Stimulated activated naive CD8-positive, alpha-beta T cell treated with anti-CD3 and anti-CD28 coated beads, Interleukin-15, amount 100 ng/mL, for 72 hours (primary cell): ENCODE data around the gene PRKCB.
"Not testable (repeated sequence)": the region's sequence is repeated elsewhere in the genome, so short reads cannot be mapped to it uniquely, and the experiment has no call there.

Experiments
- ATAC-seq: fragments of 150-1000 bp; cut with Tn5 transposase; 2 replicates; pipeline ENCODE4 v1.10.0; 2021; ENCODE audit warnings: mild to moderate bottlenecking, moderate library complexity
- DNase-seq, 2 donors: peaks; one replicate each; pipeline ENCODE4 v3.0.0; 2021 to 2022
- H3K27ac Mint-ChIP-seq, 2 donors: one replicate each; pipeline ENCODE4 v1.8.0; 2022; ENCODE audit warnings: mild to moderate bottlenecking in 2 of 2, mixed read lengths in 2 of 2, moderate library complexity in 2 of 2
- H3K27me3 Mint-ChIP-seq: one replicate; pipeline ENCODE4 v1.8.0; 2022; ENCODE audit warnings: mixed read lengths
- H3K4me1 Mint-ChIP-seq: one replicate; pipeline ENCODE4 v1.8.0; 2022; ENCODE audit warnings: mild to moderate bottlenecking, mixed read lengths
- H3K4me3 Mint-ChIP-seq, 2 donors: one replicate each; pipeline ENCODE4 v1.8.0; 2022; ENCODE audit warnings: mild to moderate bottlenecking in 2 of 2, mixed read lengths in 2 of 2, moderate library complexity in 1 of 2
- H3K9me3 Mint-ChIP-seq, 2 donors: one replicate each; pipeline ENCODE4 v1.8.0; 2022; ENCODE audit warnings: mixed read lengths in 2 of 2

The PRKCB gene

GRCh38 chr16:24018485-24018884 is 182.7 kb downstream of the PRKCB start:
- Mint-ChIP-seq H3K27ac (peak overlapping the region in 1 of 2 donors; percentile 40), H3K27me3 (no peaks in the 10 kb centered on the region), H3K9me3 (no peaks in the 10 kb centered on the region), H3K4me3 (no peak overlapping the region), H3K4me1 (peaks cover 68% of the 10 kb centered on the region)
- DNase-seq: no peak
- no peak for ATAC-seq

DNA sequence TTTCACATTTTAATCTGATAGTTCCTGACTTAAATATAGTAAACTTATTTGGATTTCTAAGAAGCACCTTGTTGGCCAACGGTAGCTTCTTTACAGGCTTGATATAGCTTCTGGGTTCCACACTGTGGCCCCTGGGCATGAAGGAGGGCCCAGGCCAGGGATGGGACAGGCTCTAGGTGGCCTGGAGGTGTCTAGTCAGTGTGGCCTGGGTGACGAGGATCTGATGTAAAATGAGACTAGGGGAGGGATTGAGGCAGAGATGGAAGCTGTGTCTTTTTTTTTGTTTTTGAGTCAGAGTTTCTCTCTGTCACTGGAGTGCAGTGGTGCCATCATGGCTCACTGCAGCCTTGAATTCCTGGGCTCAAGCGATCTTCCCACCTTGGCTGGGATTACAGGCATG is 187.0 kb downstream of the PRKCB start:
- no peak for ATAC-seq
- no peaks in the 10 kb centered on the region for H3K27me3 Mint-ChIP-seq
- no peak overlapping the region for H3K4me3 Mint-ChIP-seq
- peak overlapping the region in 1 of 2 donors; percentile 29 for H3K27ac Mint-ChIP-seq
- no peak for DNase-seq
- no peaks in the 10 kb centered on the region for H3K9me3 Mint-ChIP-seq
- peaks cover 39% of the 10 kb centered on the region for H3K4me1 Mint-ChIP-seq

DNA sequence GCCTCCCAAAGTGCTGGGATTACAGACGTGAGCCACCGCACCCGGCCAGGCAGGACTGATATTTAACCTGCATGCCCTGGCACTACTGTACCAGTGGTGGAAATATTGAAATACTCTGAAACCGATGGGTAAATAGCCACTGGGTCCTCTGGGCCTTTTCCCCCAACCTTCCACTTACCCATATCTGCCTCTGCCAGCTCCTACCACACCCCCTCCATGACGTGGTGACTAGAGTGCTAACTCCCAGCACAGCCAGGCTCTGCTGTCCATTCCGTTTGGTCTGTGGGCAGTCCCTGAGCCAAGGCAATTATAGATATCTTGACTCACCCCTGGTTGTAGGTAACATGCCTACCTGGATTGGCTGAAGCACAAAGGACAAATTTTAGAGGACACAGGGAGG is 187.8 kb downstream of the PRKCB start:
- H3K27me3 Mint-ChIP-seq: no peaks in the 10 kb centered on the region
- no peak for DNase-seq
- H3K27ac Mint-ChIP-seq: no peak overlapping the region
- no peak overlapping the region for H3K4me3 Mint-ChIP-seq
- ATAC-seq: no peak
- peaks cover 37% of the 10 kb centered on the region for H3K4me1 Mint-ChIP-seq
- H3K9me3 Mint-ChIP-seq: no peaks in the 10 kb centered on the region

- H3K27me3 Mint-ChIP-seq: no peaks in the 10 kb centered on the region
- H3K27ac Mint-ChIP-seq: no peak overlapping the region
- DNase-seq (no peak), ATAC-seq (no peak)
- peaks cover 36% of the 10 kb centered on the region for H3K4me1 Mint-ChIP-seq
- H3K4me3 Mint-ChIP-seq: no peak overlapping the region
- H3K9me3 Mint-ChIP-seq: no peaks in the 10 kb centered on the region
Observed at GRCh38 chr16:24024971-24025370, 189.2 kb downstream of the PRKCB start.

- H3K4me1 Mint-ChIP-seq: peaks cover 32% of the 10 kb centered on the region
- H3K27ac Mint-ChIP-seq: no peak overlapping the region
- DNase-seq: no peak
- no peaks in the 10 kb centered on the region for H3K9me3 Mint-ChIP-seq
- no peak for ATAC-seq
- H3K4me3 Mint-ChIP-seq: no peak overlapping the region
- H3K27me3 Mint-ChIP-seq: no peaks in the 10 kb centered on the region
Observed at GRCh38 chr16:24027466-24027865, 191.7 kb downstream of the PRKCB start.

DNA sequence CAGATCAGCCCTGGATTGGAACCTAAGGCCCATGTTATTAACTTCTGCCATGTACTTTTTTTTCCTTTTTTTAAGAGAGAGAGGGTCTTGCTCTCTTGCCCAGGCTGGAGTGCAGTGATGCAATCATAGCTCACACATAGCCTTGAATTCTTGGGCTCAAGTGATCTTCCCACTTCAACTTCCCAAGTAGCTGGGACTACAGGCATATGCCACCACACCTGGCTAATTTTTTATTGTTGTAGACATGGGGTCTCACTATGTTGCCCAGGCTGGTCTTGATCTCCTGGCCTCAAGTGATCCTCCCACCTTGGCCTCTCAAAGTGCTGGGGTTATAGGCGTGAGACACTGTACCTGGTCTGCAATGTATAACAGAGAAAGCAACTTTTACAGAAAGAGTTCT is 194.1 kb downstream of the PRKCB start:
- ATAC-seq, H3K4me3 Mint-ChIP-seq, DNase-seq, H3K27ac Mint-ChIP-seq, H3K27me3 Mint-ChIP-seq, H3K9me3 Mint-ChIP-seq: not testable (repeated sequence)
- H3K4me1 Mint-ChIP-seq: peaks cover 48% of the 10 kb centered on the region

- peak overlapping the region in 1 of 2 donors; percentile 6 for H3K27ac Mint-ChIP-seq
- peak; percentile 21 to 50 for DNase-seq
Observed at GRCh38 chr16:24035127-24035842, 199.5 kb downstream of the PRKCB start.

DNA sequence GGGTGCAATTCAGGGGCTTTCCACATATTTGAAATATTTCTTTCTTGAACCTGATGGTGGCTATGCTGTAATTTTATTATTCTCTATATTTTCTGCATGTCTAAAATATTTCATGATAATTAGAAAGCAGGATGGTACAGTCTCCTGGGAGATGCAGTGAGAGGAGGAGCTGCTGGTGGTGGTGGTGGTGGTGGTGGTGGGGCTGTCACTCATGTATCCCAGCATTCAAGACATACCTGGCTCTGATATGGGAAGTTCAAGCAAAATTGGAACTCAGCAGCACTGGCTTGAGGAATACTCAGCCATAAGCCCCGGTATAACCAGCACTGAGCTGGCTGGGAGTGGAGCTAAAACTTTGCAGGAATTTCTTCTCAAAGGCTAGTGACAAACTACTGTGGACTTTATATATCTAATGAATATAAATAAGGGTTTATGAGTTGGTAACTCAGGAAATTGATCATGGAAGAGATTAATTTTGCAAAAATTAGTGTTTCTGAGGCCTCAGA is 200.3 kb downstream of the PRKCB start:
- no peak overlapping the region for H3K4me3 Mint-ChIP-seq

More at GRCh38 chr16:24035127-24035842, 199.5 kb downstream of the PRKCB start:
- no peaks in the 10 kb centered on the region for H3K27me3 Mint-ChIP-seq
- no peaks in the 10 kb centered on the region for H3K9me3 Mint-ChIP-seq
- ATAC-seq: peak; percentile 88
- H3K4me1 Mint-ChIP-seq: peaks cover 61% of the 10 kb centered on the region
- H3K4me3 Mint-ChIP-seq: peak overlapping the region in 1 of 2 donors; percentile 36

GRCh38 chr16:24036614-24037013 is 200.8 kb downstream of the PRKCB start:
- Mint-ChIP-seq H3K27me3 (no peaks in the 10 kb centered on the region), H3K27ac (no peak overlapping the region), H3K4me3 (peak overlapping the region in 1 of 2 donors; percentile 45), H3K4me1 (peaks cover 56% of the 10 kb centered on the region), H3K9me3 (no peaks in the 10 kb centered on the region)
- ATAC-seq: no peak
- DNase-seq: peak; percentile 19 to 35

More for the DNA sequence above, 200.3 kb downstream of the PRKCB start:
- ATAC-seq (no peak), DNase-seq (no peak)
- Mint-ChIP-seq H3K27me3 (no peaks in the 10 kb centered on the region), H3K27ac (no peak overlapping the region), H3K9me3 (no peaks in the 10 kb centered on the region), H3K4me1 (peaks cover 61% of the 10 kb centered on the region)

DNA sequence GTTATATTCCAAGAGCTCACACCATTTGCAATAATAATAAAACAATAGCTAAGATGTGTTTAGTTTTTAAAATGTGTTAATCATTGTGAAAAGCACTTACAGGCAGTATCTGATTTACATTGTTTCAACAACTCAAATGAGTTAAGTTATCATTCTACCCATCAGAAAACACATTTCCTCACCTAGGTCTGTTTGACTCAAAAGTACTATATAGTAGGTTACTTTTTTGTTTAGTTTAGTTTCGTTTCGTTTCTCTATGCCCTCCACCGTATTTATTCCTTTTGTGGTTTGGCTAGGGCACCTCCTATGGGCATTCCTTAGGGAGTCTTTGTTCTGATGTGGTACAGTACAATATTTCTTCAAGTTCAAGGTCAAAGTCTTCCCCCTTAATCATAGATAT is 201.6 kb downstream of the PRKCB start:
- H3K27me3 Mint-ChIP-seq: no peaks in the 10 kb centered on the region
- no peaks in the 10 kb centered on the region for H3K9me3 Mint-ChIP-seq
- DNase-seq (no peak), ATAC-seq (no peak)
- H3K4me1 Mint-ChIP-seq: peaks cover 52% of the 10 kb centered on the region
- H3K4me3 Mint-ChIP-seq: no peak overlapping the region
- H3K27ac Mint-ChIP-seq: no peak overlapping the region

DNA sequence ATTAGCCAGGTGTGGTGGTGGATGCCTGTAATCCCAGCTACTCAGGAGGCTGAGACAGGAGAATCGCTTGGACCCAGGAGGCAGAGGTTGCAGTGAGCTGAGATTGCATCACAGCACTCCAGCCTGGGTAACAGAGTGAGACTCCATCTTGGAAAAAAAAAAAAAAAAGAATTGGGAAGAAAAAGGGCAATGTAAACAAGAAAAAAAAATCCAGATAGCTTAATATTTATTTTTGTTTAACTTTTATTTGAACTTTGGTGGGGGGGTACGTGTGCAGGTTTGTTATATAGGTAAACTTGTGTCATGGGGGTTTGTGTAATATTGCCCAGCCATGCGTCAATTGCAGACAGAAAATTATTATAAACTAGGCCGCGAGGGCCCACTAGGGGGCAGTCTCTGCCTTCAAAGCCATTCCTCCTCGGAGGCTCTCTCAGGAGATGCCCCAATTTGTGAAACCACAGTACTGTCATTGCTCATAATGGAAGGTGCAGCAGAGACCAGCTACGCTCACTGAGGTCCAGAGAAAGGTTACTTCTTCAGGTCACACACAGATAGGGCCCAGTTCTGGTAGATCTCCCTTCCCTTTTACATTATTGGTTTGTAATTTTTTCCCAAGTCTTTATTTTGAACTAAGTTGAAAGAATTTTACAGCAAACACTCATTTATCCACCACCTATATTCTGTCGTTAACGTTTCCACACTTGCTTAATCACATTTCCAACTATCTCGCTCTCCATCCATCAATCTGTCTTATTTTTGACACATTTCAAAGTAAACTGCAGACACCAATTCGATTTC is 206.2 kb downstream of the PRKCB start:
- Mint-ChIP-seq H3K27ac (no peak overlapping the region), H3K4me3 (no peak overlapping the region), H3K27me3 (no peaks in the 10 kb centered on the region), H3K4me1 (peaks cover 20% of the 10 kb centered on the region), H3K9me3 (no peaks in the 10 kb centered on the region)
- peak; percentile 99 for ATAC-seq
- peak; percentile 74 to 82 for DNase-seq

GRCh38 chr16:24044467-24044866 is 208.7 kb downstream of the PRKCB start:
- DNase-seq (no peak), ATAC-seq (no peak)
- no peaks in the 10 kb centered on the region for H3K9me3 Mint-ChIP-seq
- H3K27ac Mint-ChIP-seq: no peak overlapping the region
- H3K4me3 Mint-ChIP-seq: no peak overlapping the region
- no peaks in the 10 kb centered on the region for H3K27me3 Mint-ChIP-seq
- peaks cover 19% of the 10 kb centered on the region for H3K4me1 Mint-ChIP-seq

- ATAC-seq (no peak), DNase-seq (no peak)
- no peak overlapping the region for H3K4me3 Mint-ChIP-seq
- no peaks in the 10 kb centered on the region for H3K9me3 Mint-ChIP-seq
- peaks cover 19% of the 10 kb centered on the region for H3K4me1 Mint-ChIP-seq
- H3K27me3 Mint-ChIP-seq: no peaks in the 10 kb centered on the region
- no peak overlapping the region for H3K27ac Mint-ChIP-seq
Observed at GRCh38 chr16:24045641-24046040, 209.9 kb downstream of the PRKCB start.

GRCh38 chr16:24046442-24046841 is 210.7 kb downstream of the PRKCB start:
- DNase-seq (no peak), ATAC-seq (no peak)
- Mint-ChIP-seq H3K27me3 (no peaks in the 10 kb centered on the region), H3K4me1 (peaks cover 19% of the 10 kb centered on the region), H3K9me3 (no peaks in the 10 kb centered on the region), H3K27ac (peak overlapping the region in 1 of 2 donors; percentile 65), H3K4me3 (no peak overlapping the region)

DNA sequence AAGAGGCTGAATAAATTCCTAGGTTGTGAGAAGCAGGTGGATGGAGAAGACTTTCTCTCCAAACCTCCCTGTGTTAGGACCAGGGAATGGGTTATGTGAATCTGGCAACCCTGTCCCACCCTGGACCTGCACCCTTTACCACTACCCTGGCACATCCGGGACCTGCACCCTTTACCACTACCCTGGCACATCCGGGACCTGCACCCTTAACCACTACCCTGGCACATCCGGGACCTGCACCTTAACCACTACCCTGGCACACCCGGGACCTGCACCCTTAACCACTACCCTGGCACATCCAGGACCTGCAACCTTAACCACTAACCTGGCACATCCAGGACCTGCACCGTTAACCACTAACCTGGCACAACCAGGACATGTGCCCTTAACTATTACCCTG is 213.3 kb downstream of the PRKCB start:
- Mint-ChIP-seq H3K4me1 (peaks cover 12% of the 10 kb centered on the region), H3K9me3 (no peaks in the 10 kb centered on the region), H3K4me3 (no peak overlapping the region), H3K27ac (no peak overlapping the region), H3K27me3 (no peaks in the 10 kb centered on the region)
- DNase-seq (no peak), ATAC-seq (no peak)

DNA sequence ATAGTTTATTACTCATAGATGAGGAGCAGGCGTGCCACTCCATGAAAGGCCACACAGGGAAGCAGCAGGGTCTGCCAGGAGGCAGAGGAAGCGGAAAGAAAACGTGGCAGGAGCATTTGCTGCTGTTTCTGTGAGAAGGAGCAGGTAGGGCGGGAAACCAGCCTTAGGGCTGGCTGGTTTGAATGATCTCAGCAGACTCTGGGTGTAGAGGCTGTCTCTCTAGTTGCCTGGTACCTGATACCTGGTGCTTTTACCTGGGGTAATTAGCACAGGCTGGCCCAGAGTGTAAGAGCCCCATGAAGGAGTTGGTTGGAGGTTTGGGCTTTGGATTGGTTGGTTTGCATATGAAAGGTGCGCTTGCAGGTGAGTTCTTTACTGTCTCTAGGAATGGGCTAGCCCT is 215.3 kb downstream of the PRKCB start:
- Mint-ChIP-seq H3K9me3 (no peaks in the 10 kb centered on the region), H3K4me1 (peaks cover 10% of the 10 kb centered on the region), H3K4me3 (no peak overlapping the region), H3K27me3 (no peaks in the 10 kb centered on the region), H3K27ac (no peak overlapping the region)
- no peak for DNase-seq
- no peak for ATAC-seq
